ENCODE measurements around the gene IFITM2.

DNA sequence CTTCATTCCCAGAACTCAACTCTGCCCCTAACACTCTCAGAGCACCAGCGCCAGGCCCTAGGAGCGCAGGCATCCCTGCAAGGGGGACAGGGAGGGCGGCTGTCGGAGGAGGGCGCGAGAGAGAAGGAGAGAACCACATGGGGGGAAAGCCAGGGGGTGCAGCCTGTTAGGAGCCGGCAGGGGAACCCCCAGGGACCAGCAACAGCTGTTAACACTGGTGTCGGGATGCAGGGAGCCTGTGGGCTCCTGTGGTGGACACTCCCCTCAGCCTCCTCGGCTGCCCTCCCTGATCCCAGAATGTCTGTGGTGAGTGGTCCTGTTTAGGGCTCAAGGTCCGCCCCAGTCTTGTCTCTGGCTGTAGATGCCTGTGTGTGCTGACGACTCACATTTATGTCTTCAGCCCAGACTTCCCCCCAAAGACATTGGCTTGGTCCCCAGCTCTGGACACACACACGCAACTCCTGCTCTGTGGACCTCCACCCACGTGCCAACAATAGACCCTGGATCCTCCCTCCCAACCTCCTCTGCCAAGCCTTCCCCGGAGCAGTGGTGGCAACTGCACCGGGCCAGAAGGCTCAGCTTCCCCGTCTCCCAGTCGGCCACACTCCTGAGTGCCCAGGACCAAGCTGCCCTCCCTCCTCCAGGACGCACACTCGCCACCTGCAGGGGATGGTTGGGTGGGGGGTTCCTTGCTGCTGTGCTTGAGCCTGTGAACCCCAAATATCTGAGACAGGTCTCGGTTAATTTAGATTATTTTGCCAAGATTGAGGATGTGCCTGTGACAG lies 7.5 kb upstream of the IFITM2 start:
- TF ChIP-seq, protein P1, sequence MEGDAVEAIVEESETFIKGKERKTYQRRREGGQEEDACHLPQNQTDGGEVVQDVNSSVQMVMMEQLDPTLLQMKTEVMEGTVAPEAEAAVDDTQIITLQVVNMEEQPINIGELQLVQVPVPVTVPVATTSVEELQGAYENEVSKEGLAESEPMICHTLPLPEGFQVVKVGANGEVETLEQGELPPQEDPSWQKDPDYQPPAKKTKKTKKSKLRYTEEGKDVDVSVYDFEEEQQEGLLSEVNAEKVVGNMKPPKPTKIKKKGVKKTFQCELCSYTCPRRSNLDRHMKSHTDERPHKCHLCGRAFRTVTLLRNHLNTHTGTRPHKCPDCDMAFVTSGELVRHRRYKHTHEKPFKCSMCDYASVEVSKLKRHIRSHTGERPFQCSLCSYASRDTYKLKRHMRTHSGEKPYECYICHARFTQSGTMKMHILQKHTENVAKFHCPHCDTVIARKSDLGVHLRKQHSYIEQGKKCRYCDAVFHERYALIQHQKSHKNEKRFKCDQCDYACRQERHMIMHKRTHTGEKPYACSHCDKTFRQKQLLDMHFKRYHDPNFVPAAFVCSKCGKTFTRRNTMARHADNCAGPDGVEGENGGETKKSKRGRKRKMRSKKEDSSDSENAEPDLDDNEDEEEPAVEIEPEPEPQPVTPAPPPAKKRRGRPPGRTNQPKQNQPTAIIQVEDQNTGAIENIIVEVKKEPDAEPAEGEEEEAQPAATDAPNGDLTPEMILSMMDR (conservative IDR thresholded peaks at IDR 0.05 in 1 of 2, IDR thresholded peaks at IDR 0.05 in 1 of 2; ENCODE audit: low read depth in 1 of 2, low read length in 2 of 2) = peak; percentile 11 to 32
- no peak for TF ChIP-seq EZH2 (IDR thresholded peaks at IDR 0.05; ENCODE audit: low read length, missing control alignments)

All from fibroblast of lung (primary cell).